Activated CD4-positive, alpha-beta T cell treated with anti-CD3 and anti-CD28 coated beads for 4 hours (primary cell): ENCODE measurements around the gene AZU1.
"Not testable (repeated sequence)": the region's sequence is repeated elsewhere in the genome, so short reads cannot be mapped to it uniquely, and the experiment has no call there.

Experiments
- DNase-seq, 2 donors: peaks; one replicate each; pipeline ENCODE4 v3.0.0-alpha.2; 2020

The AZU1 gene

DNA sequence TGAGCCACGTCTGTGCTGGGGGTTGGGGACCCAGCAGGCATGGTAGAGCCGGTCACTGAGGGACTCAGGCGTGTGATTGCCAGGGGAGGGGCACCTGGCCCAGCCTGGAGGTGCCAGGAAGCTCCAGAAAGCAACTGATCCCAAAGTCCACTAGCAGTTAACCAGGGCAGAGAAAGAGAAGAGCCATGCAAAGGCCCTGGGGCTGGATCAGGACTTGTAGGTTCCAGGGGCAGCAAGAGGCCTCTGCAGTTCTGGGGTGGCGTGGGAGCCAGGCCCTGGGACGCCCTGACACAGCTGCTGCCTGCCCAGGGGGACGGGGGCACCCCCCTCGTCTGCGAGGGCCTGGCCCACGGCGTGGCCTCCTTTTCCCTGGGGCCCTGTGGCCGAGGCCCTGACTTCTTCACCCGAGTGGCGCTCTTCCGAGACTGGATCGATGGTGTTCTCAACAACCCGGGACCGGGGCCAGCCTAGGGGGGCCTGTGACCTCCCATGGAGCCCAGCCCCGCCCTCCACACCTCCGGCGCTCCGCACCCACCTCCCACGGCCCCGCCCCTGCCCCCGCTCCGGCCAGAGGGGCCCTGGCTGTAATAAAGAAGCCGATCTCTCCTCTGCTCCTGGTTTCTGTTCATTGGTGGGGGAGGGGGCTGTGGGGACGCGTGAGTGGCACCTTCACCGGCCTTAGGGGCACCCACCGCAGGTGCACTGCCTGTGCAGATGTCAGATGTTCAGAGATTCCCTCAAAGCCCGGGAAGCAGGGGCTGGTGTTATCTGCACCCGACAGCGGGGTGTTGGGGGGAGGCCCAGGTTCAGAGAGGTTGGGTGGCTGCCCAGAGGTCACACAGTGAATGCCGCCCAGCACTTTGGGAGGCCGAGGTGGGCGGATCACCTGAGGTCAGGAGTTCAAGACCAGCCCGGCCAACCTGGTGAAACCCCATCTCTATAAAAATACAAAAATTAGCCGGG, 4.1 kb downstream of the AZU1 start:
- DNase-seq = no peak

DNA sequence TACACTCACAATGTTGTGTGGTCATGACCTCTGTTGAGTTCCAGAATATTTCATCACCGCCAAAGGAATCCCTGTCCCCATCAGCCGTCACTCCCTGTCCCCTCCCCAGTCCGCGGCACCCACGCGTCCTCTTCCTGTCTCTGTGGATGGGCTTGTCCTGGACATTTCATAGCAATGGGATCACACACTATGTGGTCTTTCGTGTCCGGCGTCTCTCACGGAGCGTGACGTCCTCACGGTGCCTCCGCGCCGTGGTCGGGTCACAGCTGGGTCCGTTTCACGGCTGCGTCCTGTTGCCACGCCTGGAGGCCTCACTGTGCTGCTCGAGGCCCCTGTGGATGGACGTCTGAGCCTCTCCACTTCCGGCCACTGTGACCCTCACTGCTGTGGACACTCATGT, 6.6 kb downstream of the AZU1 start:
- no peak for DNase-seq

DNA sequence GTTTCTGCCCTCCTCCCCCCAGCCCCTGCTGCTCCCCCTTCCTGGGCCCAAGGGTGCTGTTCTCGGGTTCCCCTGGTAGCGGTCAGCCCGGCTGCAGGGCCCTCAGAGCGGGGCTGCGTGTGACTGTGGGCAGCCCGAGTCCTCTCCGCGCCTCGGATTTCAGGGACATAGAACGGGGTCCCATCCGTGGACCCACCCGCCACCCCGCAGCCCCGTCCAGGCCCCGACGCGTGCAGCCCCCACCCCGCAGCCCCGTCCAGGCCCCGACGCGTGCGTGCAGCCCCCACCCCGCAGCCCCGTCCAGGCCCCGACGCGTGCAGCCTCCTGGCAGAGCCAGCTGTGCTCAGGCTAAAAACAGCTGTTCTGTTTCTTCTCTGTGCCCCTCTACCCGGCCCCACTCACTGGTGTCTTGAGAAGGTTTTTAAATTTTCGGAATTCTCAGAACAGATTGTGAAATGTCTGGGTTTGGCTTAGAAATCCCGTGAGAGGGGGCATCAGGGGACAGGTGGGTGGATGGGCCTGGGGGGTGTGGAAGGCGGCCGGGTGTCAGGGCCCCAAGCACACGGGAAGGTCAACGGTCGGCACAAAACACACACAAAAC, 7.7 kb downstream of the AZU1 start:
- no peak for DNase-seq

DNA sequence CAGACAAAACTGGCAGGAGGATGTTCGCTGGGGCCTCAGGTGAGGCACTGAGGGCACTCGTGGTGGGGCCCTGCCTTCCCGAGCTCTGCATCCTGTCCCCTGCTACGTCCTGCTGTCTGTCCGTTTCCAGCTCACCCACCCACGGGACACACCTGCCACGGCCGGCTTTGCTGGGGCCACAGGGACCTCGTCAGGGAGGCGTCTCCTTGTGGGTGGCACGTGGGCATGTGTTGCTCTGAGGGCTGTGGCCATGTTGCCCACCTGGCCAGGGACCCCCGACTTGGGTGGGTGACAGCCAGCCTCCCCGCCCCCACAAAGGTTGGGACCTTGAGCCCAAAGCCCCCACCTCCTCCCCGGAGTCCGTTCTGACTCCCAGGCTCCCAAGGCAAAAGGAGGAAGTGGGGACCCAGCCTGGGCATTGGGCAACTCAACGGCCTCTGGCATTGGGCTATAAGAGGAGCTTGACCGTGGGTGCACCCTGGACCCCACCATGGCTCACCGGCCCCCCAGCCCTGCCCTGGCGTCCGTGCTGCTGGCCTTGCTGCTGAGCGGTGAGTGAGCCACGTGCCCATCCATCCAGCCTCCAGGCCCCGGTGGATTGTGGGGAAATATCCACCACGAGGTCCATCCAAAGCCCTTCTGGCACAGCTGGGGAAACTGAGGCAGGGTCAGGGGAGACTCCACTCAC, 13.0 kb downstream of the AZU1 start, which contains the start of gene PRTN3:
TSS of gene PRTN3 (plus strand) at position 481 of the 688 bp plus-strand sequence. CDS start at position 491, 10 bp downstream.
- DNase-seq = no peak

DNA sequence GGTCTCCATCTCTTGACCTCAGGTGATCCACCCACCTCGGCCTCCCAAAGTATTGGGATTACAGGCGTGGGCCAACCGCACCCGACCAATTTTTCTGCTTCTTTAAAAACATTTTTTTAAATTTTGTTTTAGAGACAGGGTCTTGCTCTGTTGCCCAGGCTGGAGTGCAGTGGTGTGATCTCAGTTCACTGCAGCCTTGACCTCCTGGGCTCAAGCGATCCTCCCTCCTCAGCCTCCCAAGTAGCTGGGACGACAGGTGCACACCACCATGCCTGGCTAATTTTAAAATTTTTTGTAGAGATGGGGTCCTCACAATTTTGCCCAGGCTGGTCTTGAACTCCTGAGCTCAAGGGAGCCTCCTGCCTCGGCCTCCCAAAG, 15.2 kb downstream of the AZU1 start:
- DNase-seq = not testable (repeated sequence)

DNA sequence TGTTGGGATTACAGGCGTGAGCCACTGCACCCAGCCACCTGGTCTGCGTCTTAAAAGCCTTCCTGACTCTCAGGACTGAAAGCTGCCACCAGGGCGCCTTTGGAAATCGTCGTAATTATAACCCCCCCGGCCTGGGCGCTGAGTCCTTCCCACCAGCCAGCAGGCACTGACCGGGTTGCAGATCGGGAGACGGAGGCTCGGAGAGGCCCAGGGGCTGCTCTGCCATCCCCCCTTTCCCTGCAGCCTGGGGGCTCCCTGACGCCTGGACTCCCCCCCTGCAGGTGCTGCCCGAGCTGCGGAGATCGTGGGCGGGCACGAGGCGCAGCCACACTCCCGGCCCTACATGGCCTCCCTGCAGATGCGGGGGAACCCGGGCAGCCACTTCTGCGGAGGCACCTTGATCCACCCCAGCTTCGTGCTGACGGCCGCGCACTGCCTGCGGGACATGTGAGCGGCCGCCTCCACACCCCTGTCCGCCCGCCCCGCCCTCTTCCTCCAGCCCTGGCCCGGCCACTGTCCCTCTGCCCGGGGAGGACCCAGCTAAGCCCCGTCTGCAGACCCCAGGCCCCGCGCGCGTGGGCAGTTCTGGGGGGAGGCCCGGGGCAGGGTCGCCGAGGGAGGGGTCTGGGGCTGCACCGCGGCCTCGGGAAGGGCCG, 15.7 kb downstream of the AZU1 start:
- no peak for DNase-seq

DNA sequence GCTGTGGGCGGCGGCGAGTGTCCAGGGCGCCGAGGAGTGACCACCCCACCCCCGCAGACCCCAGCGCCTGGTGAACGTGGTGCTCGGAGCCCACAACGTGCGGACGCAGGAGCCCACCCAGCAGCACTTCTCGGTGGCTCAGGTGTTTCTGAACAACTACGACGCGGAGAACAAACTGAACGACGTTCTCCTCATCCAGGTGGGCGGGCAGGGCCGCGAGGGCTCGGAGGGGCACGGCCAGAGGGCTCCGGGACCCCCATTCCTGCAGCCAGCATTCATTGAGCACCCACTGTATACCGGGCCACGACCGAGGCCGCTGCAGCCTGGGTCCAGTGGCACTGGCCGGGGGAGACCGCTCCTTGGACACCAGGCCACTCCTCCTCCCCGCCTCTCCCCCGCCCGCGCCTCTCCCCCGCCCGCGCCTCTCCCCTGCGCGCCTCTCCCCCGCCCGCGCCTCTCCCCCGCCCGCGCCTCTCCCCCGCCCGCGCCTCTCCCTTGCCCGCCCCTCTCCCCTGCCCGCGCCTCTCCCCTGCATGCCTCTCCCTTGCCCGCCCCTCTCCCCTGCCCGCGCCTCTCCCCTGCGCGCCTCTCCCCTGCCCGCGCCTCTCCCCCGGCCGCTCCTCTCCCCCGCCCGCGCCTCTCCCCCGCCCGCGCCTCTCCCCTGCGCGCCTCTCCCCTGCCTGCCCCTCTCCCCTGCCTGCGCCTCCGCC, 16.4 kb downstream of the AZU1 start:
- DNase-seq = no peak

DNA sequence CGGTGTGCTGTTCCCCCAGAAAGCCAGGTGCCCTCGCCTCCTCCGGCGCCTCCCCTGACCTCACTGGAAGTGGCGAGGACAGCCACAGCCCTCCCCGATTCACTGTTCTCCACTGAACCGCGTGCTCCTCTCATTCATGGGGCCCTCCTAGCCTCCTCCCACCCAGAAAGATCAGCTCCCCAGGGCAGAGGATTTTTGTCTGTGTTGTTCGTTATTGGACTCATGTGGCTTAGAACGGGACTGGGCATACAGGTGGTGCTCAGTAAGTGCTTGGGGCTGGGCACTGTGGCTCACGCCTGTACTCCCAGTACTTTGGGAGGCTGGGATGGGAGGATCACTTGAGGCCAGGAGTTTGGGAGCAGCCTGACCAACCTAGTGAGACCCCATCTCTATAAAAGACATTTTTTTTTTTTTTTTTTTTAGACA, 16.9 kb downstream of the AZU1 start:
- no peak for DNase-seq

DNA sequence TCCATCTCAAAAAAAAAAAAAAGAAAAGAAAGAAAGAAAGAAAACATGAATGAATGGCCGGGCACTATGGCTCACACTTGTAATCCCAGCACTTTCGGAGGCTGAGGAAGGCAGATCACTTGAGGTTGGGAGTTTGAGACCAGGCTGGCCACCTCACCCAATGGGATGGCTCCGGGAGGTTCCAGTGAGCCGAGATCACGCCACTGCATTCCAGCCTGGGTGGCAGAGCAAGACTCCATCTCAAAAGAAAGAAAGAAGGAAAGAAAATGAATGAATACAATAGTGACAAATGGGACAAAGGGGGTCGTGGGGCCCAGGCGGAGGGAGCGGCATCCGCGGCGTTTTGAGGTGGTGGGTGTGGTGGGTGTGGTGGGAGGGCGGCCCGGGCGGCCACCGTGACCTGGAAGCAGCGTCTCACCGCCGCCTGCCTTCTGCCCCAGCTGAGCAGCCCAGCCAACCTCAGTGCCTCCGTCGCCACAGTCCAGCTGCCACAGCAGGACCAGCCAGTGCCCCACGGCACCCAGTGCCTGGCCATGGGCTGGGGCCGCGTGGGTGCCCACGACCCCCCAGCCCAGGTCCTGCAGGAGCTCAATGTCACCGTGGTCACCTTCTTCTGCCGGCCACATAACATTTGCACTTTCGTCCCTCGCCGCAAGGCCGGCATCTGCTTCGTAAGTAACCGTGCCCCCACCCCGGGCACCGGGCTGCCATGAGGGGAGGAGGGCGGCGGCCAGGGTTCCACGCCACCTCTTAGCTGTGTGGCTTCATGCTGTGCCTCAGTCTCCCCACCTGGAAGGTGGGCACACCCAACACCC, 18.3 kb downstream of the AZU1 start:
- DNase-seq = no peak

DNA sequence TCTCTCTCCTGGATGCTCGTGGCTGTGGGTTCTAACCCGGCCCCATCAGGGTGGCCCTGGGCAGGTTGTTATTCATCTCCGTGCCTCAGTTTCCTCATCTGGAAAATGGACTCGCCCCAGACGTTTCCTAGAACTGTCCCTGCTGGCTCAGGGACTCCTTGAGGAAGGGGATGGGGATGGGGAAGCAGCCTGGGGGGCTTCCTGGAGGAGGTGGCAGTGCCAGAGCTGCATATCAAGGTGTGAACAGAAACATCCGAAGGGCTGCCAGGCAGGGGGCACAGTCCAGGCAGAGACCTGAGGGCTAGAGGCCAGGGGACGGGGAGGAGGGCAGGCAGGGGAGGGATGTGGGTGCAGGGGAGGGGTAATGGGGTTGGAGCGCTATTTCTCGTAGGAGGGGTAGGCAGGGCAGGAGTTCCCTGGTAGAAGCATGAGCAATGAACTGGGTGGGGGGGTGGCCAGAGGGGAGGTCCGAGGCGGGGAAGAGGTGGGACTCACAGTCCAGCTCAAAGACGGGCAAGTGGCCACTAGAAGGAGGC, 20.8 kb downstream of the AZU1 start:
- DNase-seq = no peak

DNA sequence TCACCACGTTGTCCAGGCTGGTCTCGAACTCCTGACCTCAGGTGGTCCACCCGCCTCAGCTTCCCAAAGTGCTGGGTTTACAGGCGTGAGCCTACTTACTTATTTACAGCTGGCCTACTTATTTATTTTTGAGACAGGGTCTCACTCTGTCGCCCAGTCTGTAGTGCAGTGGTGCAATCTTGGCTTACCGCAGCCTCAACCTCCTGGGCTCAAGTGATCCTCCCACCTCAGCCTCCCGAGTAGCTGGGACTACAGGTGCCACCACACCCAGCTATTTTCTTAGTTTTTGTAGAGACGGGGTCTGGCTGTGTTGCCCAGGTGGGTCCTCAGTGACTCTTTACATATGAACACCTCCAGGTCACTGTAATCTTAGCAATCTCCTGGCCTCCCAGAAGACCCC, 21.6 kb downstream of the AZU1 start:
- not testable (repeated sequence) for DNase-seq

DNA sequence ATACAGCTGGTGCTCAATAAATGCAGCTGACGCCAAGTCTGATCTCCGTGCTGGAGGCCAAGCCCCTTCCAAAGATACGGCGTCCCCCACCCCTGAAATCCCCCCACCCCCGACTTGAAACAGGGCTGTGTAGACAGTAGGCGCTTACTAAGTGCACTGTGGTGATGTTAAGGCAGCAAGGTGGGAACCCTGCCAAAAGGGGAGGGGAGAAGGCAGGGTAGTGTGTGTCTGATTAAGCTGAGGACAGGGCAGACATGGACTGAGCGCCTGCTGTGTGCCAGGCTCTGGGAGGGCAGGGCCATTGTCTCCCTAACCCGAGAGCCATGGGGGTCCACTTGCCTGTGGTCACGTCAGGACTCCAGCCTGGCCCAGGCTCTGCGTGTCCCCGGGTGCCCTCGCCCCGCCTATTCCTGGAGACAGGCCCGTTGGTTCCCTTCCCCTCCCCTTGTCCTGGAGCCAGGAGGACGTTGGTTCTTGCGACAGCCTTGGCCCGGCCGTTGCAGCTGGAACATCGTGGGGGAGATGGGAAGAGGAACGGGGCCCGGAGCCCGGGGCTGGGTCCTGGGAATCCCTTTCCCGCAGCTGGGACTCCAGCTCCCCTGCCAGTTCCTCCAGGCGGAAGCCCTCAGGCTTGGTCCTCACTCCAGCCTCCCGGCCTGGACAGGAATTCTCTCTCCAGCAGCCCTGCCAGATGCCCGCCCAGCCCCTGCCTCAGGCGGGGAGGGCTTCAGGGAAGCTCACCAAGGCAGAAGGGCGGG, 22.8 kb downstream of the AZU1 start:
- DNase-seq = no peak

DNA sequence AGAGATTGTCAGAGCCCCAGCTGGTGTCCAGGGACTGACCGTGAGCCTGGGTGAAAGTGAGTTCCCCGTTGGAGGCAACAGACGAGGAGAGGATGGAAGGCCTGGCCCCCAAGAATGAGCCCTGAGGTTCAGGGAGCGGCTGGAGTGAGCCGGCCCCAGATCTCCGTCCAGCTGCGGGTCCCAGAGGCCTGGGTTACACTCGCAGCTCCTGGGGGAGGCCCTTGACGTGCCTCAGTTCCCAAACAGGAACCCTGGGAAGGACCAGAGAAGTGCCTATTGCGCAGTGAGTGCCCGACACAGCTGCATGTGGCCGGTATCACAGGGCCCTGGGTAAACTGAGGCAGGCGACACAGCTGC, 23.3 kb downstream of the AZU1 start:
- DNase-seq = no peak

DNA sequence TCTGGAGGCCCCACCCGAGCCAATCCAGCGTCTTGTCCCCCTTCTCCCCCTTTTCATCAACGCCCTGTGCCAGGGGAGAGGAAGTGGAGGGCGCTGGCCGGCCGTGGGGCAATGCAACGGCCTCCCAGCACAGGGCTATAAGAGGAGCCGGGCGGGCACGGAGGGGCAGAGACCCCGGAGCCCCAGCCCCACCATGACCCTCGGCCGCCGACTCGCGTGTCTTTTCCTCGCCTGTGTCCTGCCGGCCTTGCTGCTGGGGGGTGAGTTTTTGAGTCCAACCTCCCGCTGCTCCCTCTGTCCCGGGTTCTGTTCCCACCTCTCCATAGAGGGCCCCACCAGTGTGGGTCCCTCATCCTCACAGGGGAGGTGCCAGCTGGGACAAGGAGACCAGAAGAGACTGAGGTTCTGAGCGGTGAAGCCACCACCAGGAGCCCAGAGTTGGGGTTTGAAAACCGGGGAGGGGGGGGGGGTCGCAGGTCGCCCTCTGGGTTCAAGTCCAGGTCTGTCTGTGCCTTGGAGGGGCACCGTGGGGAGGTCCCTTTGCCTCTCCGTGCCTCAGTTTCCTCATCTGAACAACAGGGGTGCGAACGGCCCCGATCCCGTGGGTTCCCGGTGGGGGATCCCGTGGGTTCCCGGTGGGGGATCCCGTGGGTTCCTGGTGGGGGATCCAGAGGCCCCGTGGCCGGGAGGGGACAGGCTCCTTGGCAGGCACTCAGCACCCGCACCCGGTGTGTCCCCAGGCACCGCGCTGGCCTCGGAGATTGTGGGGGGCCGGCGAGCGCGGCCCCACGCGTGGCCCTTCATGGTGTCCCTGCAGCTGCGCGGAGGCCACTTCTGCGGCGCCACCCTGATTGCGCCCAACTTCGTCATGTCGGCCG, 24.7 kb downstream of the AZU1 start, which contains the start of gene ELANE:
TSS of gene ELANE (plus strand) at position 168 of the 878 bp plus-strand sequence. CDS start at position 194, 26 bp downstream.
- no peak for DNase-seq

DNA sequence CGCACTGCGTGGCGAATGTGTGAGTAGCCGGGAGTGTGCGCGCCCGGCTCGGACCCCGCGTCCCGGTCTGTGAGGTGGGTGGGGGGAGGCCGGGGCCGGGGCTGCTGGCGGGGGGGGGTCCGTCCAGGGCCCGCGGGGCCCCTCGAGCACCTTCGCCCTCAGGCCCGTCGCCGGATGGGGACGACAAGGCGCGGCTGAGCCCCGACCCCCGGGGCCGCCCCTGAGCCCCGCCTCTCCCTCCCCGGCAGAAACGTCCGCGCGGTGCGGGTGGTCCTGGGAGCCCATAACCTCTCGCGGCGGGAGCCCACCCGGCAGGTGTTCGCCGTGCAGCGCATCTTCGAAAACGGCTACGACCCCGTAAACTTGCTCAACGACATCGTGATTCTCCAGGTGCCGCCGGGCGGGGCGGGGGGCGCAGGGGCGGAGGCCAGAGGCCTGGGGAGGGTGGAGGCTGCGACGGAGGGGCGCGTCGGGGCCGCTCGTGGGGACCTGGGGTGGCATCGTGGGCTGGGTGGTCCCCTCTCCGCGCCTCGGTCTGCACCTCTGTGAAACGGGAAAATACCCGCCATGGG, 25.5 kb downstream of the AZU1 start:
- no peak for DNase-seq

DNA sequence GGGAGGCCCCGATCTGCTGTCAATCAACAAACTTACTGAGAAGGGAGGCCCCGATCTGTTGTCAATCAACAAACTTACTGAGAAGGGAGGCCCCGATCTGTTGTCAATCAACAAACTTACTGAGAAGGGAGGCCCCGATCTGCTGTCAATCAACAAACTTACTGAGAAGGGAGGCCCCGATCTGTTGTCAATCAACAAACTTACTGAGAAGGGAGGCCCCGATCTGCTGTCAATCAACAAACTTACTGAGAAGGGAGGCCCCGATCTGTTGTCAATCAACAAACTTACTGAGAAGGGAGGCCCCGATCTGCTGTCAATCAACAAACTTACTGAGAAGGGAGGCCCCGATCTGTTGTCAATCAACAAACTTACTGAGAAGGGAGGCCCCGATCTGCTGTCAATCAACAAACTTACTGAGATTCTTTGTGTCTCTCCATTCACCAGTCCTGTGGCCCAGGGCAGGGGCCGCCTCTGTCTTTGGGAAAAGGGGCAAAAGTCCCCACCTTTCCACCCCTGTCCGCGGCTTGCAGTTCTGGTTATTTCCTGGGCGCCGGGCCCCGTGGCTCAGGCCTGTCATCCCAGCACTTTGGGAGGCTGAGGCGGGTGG, 26.1 kb downstream of the AZU1 start:
- DNase-seq = not testable (repeated sequence)

DNA sequence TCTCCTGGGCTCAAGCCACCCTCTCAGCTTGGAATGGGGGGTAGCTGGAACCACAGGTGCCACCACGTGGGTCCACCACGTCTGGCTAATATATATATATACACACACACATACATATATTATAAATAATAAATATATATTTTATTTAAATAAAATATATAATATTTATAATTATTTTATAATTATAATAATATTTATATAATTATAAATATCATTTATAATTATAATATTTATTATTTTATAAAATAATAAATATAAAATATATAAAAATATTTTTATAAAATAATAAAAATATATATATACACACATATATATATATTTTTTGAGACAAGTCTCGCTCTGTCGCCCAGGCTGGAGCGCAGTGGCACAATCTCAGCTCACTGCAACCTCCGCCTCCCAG, 26.9 kb downstream of the AZU1 start:
- DNase-seq = no peak

DNA sequence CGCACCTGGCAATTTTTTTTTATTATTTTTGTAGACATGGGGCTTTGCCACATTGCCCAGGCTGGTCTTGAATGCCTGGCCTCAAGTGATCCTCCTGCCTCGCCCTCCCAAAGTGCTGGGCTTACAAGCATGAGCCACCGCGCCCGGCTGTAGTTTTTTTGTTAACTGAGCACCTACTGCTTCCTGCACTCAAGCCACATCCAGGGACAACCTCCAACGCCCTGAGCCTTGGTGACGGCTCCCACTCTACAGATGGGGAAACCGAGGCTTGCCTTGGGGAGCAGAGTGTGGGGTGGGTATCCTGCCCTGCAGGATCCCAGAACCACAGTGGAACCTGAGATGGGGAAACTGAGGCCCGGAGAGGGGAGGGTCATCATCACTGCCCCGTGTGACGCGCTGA, 27.5 kb downstream of the AZU1 start:
- no peak for DNase-seq
